Erythroblast (primary cell): Measurements from ENCODE around the gene IGSF8.

Source experiments
- GATA1 ChIP-seq: IDR thresholded peaks from 2 replicates; pipeline ENCODE4 v1.6.1; 2011; ENCODE audit warnings: low read depth, mild to moderate bottlenecking, control low read depth, low read length, moderate library complexity
- POLR2A ChIP-seq: IDR thresholded peaks from 2 replicates; pipeline ENCODE4 v1.6.1; 2011; ENCODE audit warnings: mild to moderate bottlenecking, low read length

- TF ChIP-seq POLR2A (no peak), GATA1 (no peak)
These were observed 34.3 kb downstream of the IGSF8 start for GRCh38 chr1:160064164-160064563.
